Measurements from ENCODE around the gene SLC19A3.

DNA sequence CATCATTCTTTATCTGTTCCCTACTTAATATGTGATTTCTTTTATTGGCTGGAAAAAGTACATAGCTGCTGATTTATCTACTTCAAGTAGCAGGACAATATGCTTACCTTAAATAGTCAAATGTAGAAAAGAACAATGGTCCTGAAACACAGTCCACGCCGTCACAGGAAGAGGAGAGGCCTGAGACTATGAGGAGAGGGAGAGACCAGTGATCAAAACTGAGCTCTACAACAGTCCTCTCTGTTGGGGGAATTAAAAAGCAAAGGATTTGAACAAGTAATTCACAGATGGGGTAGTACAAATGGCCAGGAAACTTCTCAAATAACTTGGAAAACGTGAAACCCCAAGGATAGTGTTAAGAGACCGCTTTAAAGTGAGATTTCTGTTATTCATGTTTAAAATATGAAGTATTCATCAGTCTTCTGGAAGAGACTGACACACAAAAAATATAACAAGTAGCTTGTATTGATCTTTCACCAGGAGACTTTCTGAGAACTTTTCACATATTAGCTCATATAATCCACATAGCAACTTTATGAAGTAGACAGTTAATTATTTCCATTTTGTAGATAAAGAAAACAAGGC lies 48.1 kb upstream of the SLC19A3 start:
- no peak for TF ChIP-seq POLR2A (IDR thresholded peaks at IDR 0.05; ENCODE audit: low read depth, low read length)
- TF ChIP-seq POLR2AphosphoS5 (IDR thresholded peaks at IDR 0.05; ENCODE audit: low read depth, low read length): no peak
- TF ChIP-seq TAF1 (IDR thresholded peaks at IDR 0.05; ENCODE audit: low read depth, low read length): no peak
- TF ChIP-seq POU2F2 (IDR thresholded peaks at IDR 0.05; ENCODE audit: low read depth, low read length): no peak
- no peak for TF ChIP-seq SPI1 (IDR thresholded peaks at IDR 0.05; ENCODE audit: low read depth, low read length)

Data from GM12891 (cell line).